Uterus (tissue), 2 donors: ENCODE results near the gene HAVCR2.
A peak's percentile ranks its signal among the peaks of the same experiment; 100 is the strongest.

Source experiments
- CTCF ChIP-seq, 4 experiments: fragments of 200-600 bp in 2 of 4; fragments of 450-650 bp in 2 of 4; sonication (generic) in 2 of 4; IDR thresholded peaks; one replicate each; pipeline ENCODE4 v1.5.1; 2016 to 2019; ENCODE audit warnings: antibody characterized with exemption in 4 of 4, mild to moderate bottlenecking in 2 of 4, moderate library complexity in 1 of 4
- POLR2A ChIP-seq, 2 donors: fragments of 450-650 bp; IDR thresholded peaks; one replicate each; pipeline ENCODE4 v1.6.1; 2016; ENCODE audit warnings: antibody characterized with exemption in 2 of 2, mild to moderate bottlenecking in 1 of 2, moderate library complexity in 1 of 2

GRCh38 chr5:157148734-157149615 lies 40.1 kb upstream of the HAVCR2 start:
- TF ChIP-seq CTCF (IDR thresholded peaks at IDR 0.05) (peak; percentile 63 to 82 (median 68)), POLR2A (IDR thresholded peaks at IDR 0.05) (no peak)
